H1 (cell line): Measurements from ENCODE around the gene HEATR1. TPM values are rescaled to one million over a fixed set of nuclear protein-coding genes. Genes with fewer than 3 reads are reported as not detected.

Experiments
- CTCF ChIA-PET: fragments of 300-600 bp; sonication (Branson Sonifier 250); formaldehyde crosslinking; loops from one replicate; lab custom pipeline; 2021; ENCODE audit not compliant: partially characterized antibody; lab: Charles Lee
- POLR2A ChIA-PET: fragments of 300-600 bp; sonication (Branson Sonifier 250); formaldehyde crosslinking; loops from one replicate; lab custom pipeline; 2021; ENCODE audit warnings: inconsistent platforms; ENCODE audit not compliant: partially characterized antibody; lab: Charles Lee
- DNase-seq, 2 experiments: peaks; one replicate each; pipeline versions ENCODE4 v3.0.0 to v3.0.0-alpha.2; 2010 to 2022; ENCODE audit warnings: low spot score in 2 of 2, low read depth in 1 of 2, mixed read lengths in 1 of 2
- FAIRE-seq: peaks from 2 replicates; lab custom pipeline; 2011; peaks lifted over from hg19 to GRCh38; lab: Jason Lieb, UNC
- H2AFZ ChIP-seq: 2 replicates; pipeline ENCODE4 v1.8.1; 2012; ENCODE audit warnings: low read length, inconsistent platforms
- H2AK5ac ChIP-seq: 2 replicates; pipeline ENCODE4 v1.6.1; 2013; ENCODE audit warnings: low read depth, low read length
- H2BK120ac ChIP-seq: replicated peaks from 2 replicates; pipeline ENCODE3; 2013; ENCODE audit warnings: low read depth, low read length, inconsistent platforms
- H2BK12ac ChIP-seq: 2 replicates; pipeline ENCODE4 v1.6.1; 2013; ENCODE audit warnings: low read depth, low read length
- H2BK15ac ChIP-seq: 2 replicates; pipeline ENCODE4 v1.6.1; 2013; ENCODE audit warnings: low read length
- H2BK20ac ChIP-seq: 2 replicates; pipeline ENCODE4 v1.6.1; 2013; ENCODE audit warnings: low read length
- H2BK5ac ChIP-seq: 2 replicates; pipeline ENCODE4 v1.6.1; 2013; ENCODE audit warnings: low read depth, low read length
- H3K14ac ChIP-seq: 2 replicates; pipeline ENCODE4 v1.6.1; 2013; ENCODE audit warnings: inconsistent platforms; ENCODE audit not compliant: insufficient read length
- H3K18ac ChIP-seq: 2 replicates; pipeline ENCODE4 v1.6.1; 2013; ENCODE audit warnings: low read length; ENCODE audit errors: extremely low read depth
- H3K23ac ChIP-seq: 2 replicates; pipeline ENCODE4 v1.6.1; 2013; ENCODE audit warnings: inconsistent platforms; ENCODE audit not compliant: insufficient read length
- H3K23me2 ChIP-seq: 2 replicates; pipeline ENCODE4 v1.6.1; 2013; ENCODE audit warnings: low read depth, low read length
- H3K27ac ChIP-seq: 2 replicates; pipeline ENCODE4 v1.6.1; 2011; ENCODE audit warnings: low read depth, low read length, inconsistent platforms
- H3K27me3 ChIP-seq, 4 experiments: replicated peaks in 1 of 4; 1 replicate in 1 of 4; 2 replicates in 3 of 4; pipeline versions ENCODE4 v1.6.1 to v1.8.1; 2011 to 2013; ENCODE audit warnings: low read length in 3 of 4, mild to moderate bottlenecking in 3 of 4, inconsistent platforms in 2 of 4, mixed read lengths in 2 of 4, moderate library complexity in 1 of 4; ENCODE audit not compliant: control insufficient read depth in 3 of 4, insufficient read depth in 3 of 4; ENCODE audit errors: extremely low read depth in 1 of 4
- H3K36me3 ChIP-seq, 4 experiments: 2 replicates each; pipeline versions ENCODE4 v1.6.1 to v1.8.1; 2011 to 2013; ENCODE audit warnings: mild to moderate bottlenecking in 4 of 4, low read length in 3 of 4, moderate library complexity in 2 of 4, control low read depth in 1 of 4, inconsistent platforms in 1 of 4; ENCODE audit not compliant: insufficient read depth in 4 of 4, control insufficient read depth in 2 of 4
- H3K4ac ChIP-seq: replicated peaks from 2 replicates; pipeline ENCODE3; 2013; ENCODE audit warnings: low read length, low read depth, mixed read lengths, inconsistent platforms; ENCODE audit not compliant: insufficient read length
- H3K4me1 ChIP-seq, 4 experiments: replicated peaks in 1 of 4; 1 replicate in 1 of 4; 2 replicates in 3 of 4; pipeline versions ENCODE4 v1.6.1 to v1.8.1; 2011 to 2013; ENCODE audit warnings: low read length in 3 of 4, inconsistent platforms in 2 of 4, mixed read lengths in 1 of 4; ENCODE audit not compliant: insufficient read depth in 4 of 4, control insufficient read depth in 3 of 4
- H3K4me2 ChIP-seq, 2 experiments: 2 replicates each; pipeline versions ENCODE4 v1.6.1 to v1.8.1; 2011 to 2013; ENCODE audit warnings: low read depth in 2 of 2, low read length in 2 of 2, control low read depth in 1 of 2, inconsistent platforms in 1 of 2, mild to moderate bottlenecking in 1 of 2; ENCODE audit not compliant: insufficient read depth in 1 of 2
- H3K4me3 ChIP-seq, 4 experiments: fragments of 200-600, 300-600 bp in 1 of 4; sonication (generic), shearing (Covaris generic), sonication (Bioruptor Twin) in 1 of 4; 2 replicates each; pipeline versions ENCODE4 v1.5.1 to v1.8.1; 2011 to 2016; ENCODE audit warnings: low read length in 4 of 4, low read depth in 3 of 4, control low read depth in 2 of 4, inconsistent platforms in 2 of 4, mild to moderate bottlenecking in 2 of 4, mixed read lengths in 1 of 4, moderate library complexity in 1 of 4; ENCODE audit not compliant: insufficient read depth in 2 of 4; ENCODE audit errors: extremely low read depth in 1 of 4
- H3K56ac ChIP-seq: replicated peaks from 2 replicates; pipeline ENCODE3; 2013; ENCODE audit warnings: low read depth, mild to moderate bottlenecking, mixed read lengths, low read length, inconsistent platforms; ENCODE audit not compliant: insufficient read length
- H3K79me1 ChIP-seq: 2 replicates; pipeline ENCODE4 v1.6.1; 2013; ENCODE audit warnings: low read depth, low read length, control low read depth
- H3K79me2 ChIP-seq, 2 experiments: 2 replicates each; pipeline versions ENCODE4 v1.6.1 to v1.8.1; 2012 to 2013; ENCODE audit warnings: low read length in 2 of 2, mild to moderate bottlenecking in 2 of 2, inconsistent platforms in 1 of 2; ENCODE audit not compliant: insufficient read depth in 2 of 2, control insufficient read depth in 1 of 2
- H3K9ac ChIP-seq, 4 experiments: replicated peaks in 1 of 4; 1 replicate in 1 of 4; 2 replicates in 3 of 4; pipeline versions ENCODE4 v1.6.1 to v1.8.1; 2011 to 2013; ENCODE audit warnings: low read depth in 3 of 4, low read length in 3 of 4, control low read depth in 2 of 4, mild to moderate bottlenecking in 2 of 4, moderate library complexity in 2 of 4, inconsistent platforms in 1 of 4; ENCODE audit errors: extremely low read depth in 1 of 4
- H3K9me3 ChIP-seq, 2 experiments: 2 replicates each; pipeline versions ENCODE4 v1.6.1 to v1.8.1; 2012 to 2013; ENCODE audit warnings: mild to moderate bottlenecking in 2 of 2, moderate library complexity in 2 of 2, control low read depth in 1 of 2, inconsistent platforms in 1 of 2, low read depth in 1 of 2, low read length in 1 of 2, mixed read lengths in 1 of 2; ENCODE audit not compliant: insufficient read depth in 2 of 2
- H4K20me1 ChIP-seq, 2 experiments: replicated peaks in 1 of 2; 2 replicates each; pipeline versions ENCODE3 to v1.8.1; 2011 to 2013; ENCODE audit warnings: inconsistent platforms in 2 of 2, low read length in 2 of 2, mild to moderate bottlenecking in 1 of 2; ENCODE audit not compliant: insufficient read depth in 2 of 2, control insufficient read depth in 1 of 2
- H4K5ac ChIP-seq: 2 replicates; pipeline ENCODE4 v1.6.1; 2013; ENCODE audit warnings: low read length, low read depth, mixed read lengths, inconsistent platforms; ENCODE audit not compliant: insufficient read length
- H4K8ac ChIP-seq: 2 replicates; pipeline ENCODE4 v1.8.0; 2013; ENCODE audit warnings: mild to moderate bottlenecking, moderate library complexity, low read length, inconsistent platforms; ENCODE audit not compliant: insufficient read depth; ENCODE audit errors: extremely low read depth
- H4K91ac ChIP-seq: replicated peaks from 2 replicates; pipeline ENCODE3; 2013; ENCODE audit warnings: low read length, mixed read lengths, inconsistent platforms; ENCODE audit not compliant: insufficient read length
- ASH2L ChIP-seq: fragments of 200-600, 300-600 bp; sonication (generic); IDR thresholded peaks from one replicate; pipeline ENCODE4 v1.7.1; 2017; ENCODE audit warnings: low read length
- BACH1 ChIP-seq: IDR thresholded peaks from 2 replicates; pipeline ENCODE4 v1.6.1; 2012; ENCODE audit warnings: low read length, improper control_type of control experiment
- CHD1 ChIP-seq: IDR thresholded peaks from 2 replicates; pipeline ENCODE4 v1.6.1; 2012; ENCODE audit warnings: low read depth, low read length, improper control_type of control experiment
- CTBP2 ChIP-seq: IDR thresholded peaks from 2 replicates; pipeline ENCODE4 v1.7.0; 2011; ENCODE audit warnings: borderline replicate concordance, mild to moderate bottlenecking, moderate library complexity, mixed read lengths, low read length; ENCODE audit not compliant: insufficient read depth, insufficient read length
- RBBP5 ChIP-seq: IDR thresholded peaks from 2 replicates; pipeline ENCODE4 v1.7.1; 2012; ENCODE audit warnings: low read depth, mild to moderate bottlenecking, inconsistent platforms, low read length, moderate library complexity, borderline replicate concordance
- WGBS, 2 experiments: shearing (Covaris generic) in 1 of 2; methylation state at CpG; one replicate each; pipeline versions ENCODE4 v1.1.6 to v1.1.7; 2013 to 2015; ENCODE audit warnings: low lambda C conversion rate in 2 of 2, mixed read lengths in 2 of 2, inconsistent platforms in 1 of 2, low coverage in 1 of 2, missing lambda C conversion rate in 1 of 2; ENCODE audit not compliant: insufficient replicate concordance in 2 of 2, insufficient coverage in 1 of 2, insufficient read length in 1 of 2; ENCODE audit errors: extremely low coverage in 1 of 2, missing lambda C conversion rate in 1 of 2; 5-methylcytosine and 5-hydroxymethylcytosine counted together
- polyA plus RNA-seq, 7 experiments: library from polyadenylated mRNA; depleted of rRNA in 3 of 7; stranded (reverse) in 5 of 7; unstranded in 2 of 7; fragments of >200 nt in 5 of 7; fragments of 200-250 nt in 2 of 7; gene quantifications; 1 replicate in 5 of 7; 2 replicates in 1 of 7; 4 replicates in 1 of 7; pipeline versions ENCODE4 v1.2.1 to v1.2.3, GENCODE V29; 2011 to 2013; ENCODE audit warnings: missing spikeins in 2 of 7, mixed read lengths in 2 of 7
- total RNA-seq: library from RNA; stranded (reverse); fragmentation: NEBNext Ultra II Directional; extraction: Animal tissue kit (Norgen Biotek cat#: 25700); gene quantifications from 2 replicates; pipeline ENCODE4 v1.2.1, GENCODE V29; 2021

Gene HEATR1
- total and polyA plus RNA-seq, 2 of the 8 experiments (the other 6 are each of a cell fraction or from before 2014, with no cell fraction given) = 13.0 to 95.8 TPM

DNA sequence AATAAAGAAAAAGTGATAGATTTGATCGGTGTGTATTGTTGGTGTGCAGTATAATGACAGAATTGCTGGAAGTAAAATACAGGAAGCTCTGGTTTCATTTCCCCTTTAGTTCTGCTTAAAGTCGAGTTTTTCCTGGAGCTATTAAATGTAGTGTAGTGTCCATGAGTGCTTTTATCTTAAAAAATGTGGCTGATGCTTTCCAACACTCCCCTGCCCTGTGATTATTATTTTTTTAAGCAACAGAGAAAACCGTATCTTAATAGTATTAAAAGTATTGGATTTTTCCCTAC is 79.5 kb downstream of the HEATR1 start:
- Histone ChIP-seq H2BK20ac (no peak overlapping the region), H3K4me1 (no peaks in the 10 kb centered on the region; a peak in 3 of 7 replicates), H3K23ac (no peak overlapping the region), H3K79me1 (no peaks in the 10 kb centered on the region), H3K4ac (no peak overlapping the region), H2AFZ (peak overlapping the region; percentile 96; the same call in 1 of the 2 replicates), H3K36me3 (no peaks in the 10 kb centered on the region), H4K5ac (no peak overlapping the region), H3K23me2 (peaks cover 12% of the 10 kb centered on the region), H2BK15ac (no peak overlapping the region), H3K56ac (no peak overlapping the region), H3K4me2 (peak overlapping the region; percentile 93 to 98), H3K9ac (no peak overlapping the region), H2BK5ac (no peak overlapping the region), H4K91ac (no peak overlapping the region), H2BK120ac (no peak overlapping the region), H4K20me1 (no peaks in the 10 kb centered on the region), H3K14ac (no peak overlapping the region), H3K79me2 (no peaks in the 10 kb centered on the region), H3K27me3 (peaks cover 0 to 21% (median 11%) of the 10 kb centered on the region in 4 experiments; a peak in 5 of 7 replicates), H2BK12ac (no peak overlapping the region), H3K4me3 (peak overlapping the region; percentile 67 to 83 (median 76); a peak in 6 of 8 replicates), H3K27ac (no peak overlapping the region), H3K9me3 (no peaks in the 10 kb centered on the region), H3K18ac (no peak overlapping the region), H2AK5ac (no peak overlapping the region), H4K8ac (no peak overlapping the region)
- 75 to 100% methylated on average over 1 to 3 of the region's 3 CpGs for WGBS, 2 experiments
- DNase-seq (no peak), FAIRE-seq (no peak)
- ChIA-PET CTCF (no interaction called here), POLR2A (interaction anchor here (1.0 to 2.0 kb wide), 2 partner anchors 11 to 15 kb away, joined by 3 to 5 read pairs; no protein-coding TSS in a partner anchor)
- TF ChIP-seq BACH1 (no peak), RBBP5 (no peak), ASH2L (no peak), CHD1 (no peak), CTBP2 (no peak)
